ENCODE data around the gene ARHGEF12.

The ARHGEF12 gene

DNA sequence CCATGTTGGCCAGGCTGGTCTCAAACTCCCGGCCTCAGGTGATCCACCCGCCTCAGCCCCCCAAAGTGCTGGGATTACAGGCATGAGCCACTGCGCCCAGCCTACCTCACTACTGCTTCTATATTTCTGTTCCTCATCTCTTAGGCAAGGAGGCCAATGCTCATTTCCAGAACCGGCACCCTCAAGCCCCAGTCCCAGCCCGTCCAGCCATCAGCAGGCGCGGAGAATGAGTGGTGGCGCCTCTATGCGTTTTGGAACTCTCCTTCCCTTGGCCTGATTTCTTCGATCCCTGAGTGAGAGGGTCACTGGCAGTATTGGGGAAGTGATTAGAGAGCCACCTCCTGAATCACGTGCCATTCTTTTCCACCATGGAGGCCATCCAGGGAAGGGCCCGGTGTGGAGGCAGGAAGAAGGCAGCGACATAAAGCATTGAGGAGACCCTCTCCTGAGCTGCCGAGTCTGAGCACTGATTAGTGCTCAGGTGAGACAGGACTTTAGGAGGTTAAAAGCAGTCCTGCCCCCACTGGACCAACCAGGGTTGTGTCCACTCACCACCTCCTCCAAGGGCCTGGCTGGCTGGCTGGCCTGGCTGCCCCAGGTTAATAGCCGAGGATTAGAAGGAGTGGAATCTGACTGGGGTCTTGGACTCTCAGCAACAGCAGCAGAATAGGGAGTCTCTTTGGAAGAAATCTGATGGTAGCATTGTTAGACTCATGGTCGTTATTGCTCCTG, 184.0 kb downstream of the ARHGEF12 start:
- no peak for DNase-seq
- in situ Hi-C loops (cut with MboI; ENCODE audit: low pct_unique_long_range_greater_than_20kb, low sequenced_read_pairs): no loop called here

DNA sequence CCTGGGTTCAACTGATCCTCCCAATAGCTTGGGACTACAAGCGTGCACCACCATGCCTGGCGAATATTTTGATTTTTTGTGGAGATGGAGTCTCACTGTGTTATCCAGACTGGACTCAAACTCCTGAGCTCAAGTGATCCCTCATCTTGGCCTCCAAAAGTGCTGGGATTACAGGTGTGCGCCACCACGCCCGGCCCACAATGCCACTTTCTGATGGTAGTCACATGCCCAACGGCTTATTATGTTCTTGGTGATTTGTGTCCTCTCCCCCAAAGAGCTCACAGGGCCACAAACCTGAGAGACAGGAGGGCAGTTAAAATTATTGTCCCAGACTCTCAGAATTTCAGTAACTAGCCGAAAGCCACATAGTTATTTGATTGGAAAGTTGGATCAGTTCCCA, 185.0 kb downstream of the ARHGEF12 start:
- no peak for DNase-seq
- in situ Hi-C loops (cut with MboI; ENCODE audit: low pct_unique_long_range_greater_than_20kb, low sequenced_read_pairs): no loop called here

DNA sequence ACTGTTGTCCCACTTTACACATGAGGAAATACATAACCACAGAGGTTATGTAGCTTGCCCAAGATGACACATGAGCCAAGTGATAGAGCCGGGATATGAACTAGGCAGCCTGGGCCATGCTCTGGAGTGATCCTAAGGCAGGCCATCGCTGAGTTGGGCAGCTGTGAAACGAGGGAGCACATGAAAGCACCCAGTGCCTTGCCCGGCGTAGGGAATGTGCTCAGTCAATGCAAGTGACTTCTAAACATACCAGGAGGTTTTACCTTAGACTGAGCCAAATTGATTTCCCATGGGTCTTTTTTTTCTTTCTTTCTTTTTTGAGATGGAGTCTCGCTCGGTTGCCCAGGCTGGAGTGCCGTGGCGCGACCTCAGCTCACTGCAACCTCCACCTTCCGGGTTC, 185.8 kb downstream of the ARHGEF12 start:
- in situ Hi-C loops (cut with MboI; ENCODE audit: low pct_unique_long_range_greater_than_20kb, low sequenced_read_pairs): no loop called here
- DNase-seq: no peak

DNA sequence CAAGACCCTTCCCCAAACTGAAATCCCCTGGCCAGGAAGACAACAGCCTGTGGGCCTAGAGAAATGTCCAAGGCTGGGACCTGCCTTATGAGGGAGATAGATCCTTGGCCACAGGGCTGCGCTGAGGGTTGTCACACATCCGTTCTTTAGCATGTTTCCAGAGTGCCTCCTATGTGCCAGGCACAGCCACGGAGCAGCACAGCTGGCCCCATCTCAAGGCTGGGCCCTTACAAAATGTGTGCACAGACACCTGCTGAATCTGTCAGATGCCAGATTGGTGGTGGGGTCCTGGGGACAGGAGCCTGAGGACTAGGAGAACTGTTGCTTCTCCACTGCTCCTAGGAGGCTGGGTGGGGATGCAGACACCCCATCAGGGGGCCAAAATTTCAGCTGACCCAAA, 186.5 kb downstream of the ARHGEF12 start:
- in situ Hi-C loops (cut with MboI; ENCODE audit: low pct_unique_long_range_greater_than_20kb, low sequenced_read_pairs): no loop called here
- no peak for DNase-seq

DNA sequence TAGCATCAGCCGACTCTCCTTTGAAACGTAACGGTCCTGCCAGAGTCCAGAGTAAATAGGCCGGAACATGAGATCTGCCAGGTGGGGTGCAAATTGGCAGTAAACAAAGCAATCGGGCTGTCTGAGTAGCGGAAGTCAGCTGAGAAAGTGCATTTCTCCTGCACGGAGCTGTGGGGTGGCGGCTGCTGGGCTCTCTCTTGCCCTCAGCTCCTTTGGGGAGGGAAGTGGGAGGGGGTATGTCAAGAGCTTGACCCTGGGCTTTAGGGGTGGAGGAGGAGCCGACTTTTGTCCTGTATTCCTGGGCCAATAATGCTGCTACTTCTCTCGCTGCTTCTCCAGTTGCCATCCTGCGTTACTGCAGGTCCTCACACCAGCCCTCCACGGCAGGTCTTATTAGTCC, 187.0 kb downstream of the ARHGEF12 start:
- in situ Hi-C loops (cut with MboI; ENCODE audit: low pct_unique_long_range_greater_than_20kb, low sequenced_read_pairs): no loop called here
- no peak for DNase-seq

DNA sequence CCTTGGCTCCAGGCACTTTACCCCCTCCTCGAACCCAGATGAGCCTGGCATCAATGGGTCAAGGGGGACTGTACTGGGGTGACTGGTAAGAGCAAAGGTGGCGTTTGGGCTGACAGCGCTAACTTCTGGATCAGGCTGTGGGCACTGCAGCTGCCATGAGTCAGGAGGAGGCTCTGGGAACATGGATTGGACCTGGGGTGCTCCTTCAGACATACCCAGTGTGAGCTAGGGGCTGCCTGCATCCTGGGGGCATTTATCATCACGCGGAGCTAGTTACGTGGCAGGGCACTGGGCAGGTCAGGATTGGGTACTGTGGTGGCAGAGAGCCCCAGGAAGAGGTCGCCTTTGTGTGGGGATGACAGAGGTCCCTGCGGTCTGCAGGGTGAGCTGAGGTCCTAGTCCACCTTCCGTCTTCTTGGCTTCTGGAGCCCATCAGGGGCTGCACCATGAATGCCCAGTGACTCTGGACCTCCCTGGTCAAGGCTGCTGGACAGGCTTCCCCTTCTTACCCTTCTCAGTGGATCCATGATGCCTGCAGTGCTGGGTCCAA, 188.4 kb downstream of the ARHGEF12 start:
- in situ Hi-C loops (cut with MboI; ENCODE audit: low pct_unique_long_range_greater_than_20kb, low sequenced_read_pairs): no loop called here

DNA sequence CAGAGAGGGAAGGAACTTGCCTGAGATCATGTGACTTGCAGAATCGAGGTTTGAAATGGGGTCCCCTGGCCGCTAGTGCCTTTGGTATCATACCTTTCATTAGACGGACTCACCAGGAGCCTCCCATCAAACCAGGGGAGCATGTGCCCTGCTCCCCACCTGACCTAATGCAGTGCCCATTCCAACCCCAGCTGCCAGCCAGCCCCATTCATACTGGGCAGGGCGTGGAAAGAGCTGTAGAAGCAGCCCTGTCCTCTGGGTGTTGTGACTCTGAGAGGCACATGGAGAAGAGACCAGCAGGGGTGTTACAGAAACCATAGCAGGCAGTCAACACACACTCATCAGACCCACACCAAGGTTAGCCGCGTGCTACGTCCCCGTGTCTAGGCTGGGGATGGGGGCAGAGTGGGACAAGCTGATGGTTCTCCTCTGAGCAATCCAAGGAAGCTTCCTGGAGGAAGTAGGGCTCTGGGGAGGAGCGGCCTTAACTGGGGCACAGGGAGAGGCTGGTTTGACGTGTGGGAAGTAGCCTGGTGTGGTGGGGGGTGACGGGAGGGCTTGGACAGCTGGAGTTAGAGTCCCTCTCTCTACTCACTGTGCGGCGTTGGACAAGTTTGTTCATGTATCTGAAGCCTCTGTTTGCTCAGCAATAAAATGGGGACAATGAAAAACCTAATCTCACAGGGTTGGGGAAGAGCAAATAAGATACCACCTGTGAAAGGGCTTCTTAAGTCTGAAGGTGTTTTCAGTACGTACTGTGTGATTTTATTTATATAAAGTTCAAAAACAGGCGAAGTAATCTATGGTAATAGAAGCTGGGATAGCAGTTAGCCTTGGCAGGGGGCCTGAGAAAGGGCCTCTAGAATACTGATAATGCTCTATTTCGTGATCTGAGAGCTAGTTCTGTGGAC, 189.3 kb downstream of the ARHGEF12 start:
- in situ Hi-C loops (cut with MboI; ENCODE audit: low pct_unique_long_range_greater_than_20kb, low sequenced_read_pairs): no loop called here
- DNase-seq: no peak

More for the DNA sequence above, 188.4 kb downstream of the ARHGEF12 start:
- no peak for DNase-seq

DNA sequence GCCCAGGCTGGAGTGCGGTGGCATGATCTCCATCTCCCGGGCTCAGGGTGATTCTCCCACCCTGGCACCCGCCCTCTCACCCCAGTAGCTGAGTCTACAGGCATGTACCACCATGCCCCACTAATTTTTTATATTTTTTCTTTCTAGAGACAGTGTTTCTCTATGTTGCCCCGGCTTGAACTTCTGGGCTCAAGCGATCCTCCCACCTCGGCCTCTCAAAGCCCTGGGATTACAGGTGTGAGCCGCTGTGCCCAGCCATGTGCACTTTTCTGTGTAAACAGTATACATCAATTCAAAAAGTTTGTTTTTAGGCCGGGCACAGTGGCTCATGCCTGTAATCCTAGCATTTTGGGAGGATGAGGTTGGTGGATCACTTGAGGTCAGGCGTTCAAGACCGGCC, 190.0 kb downstream of the ARHGEF12 start:
- in situ Hi-C loops (cut with MboI; ENCODE audit: low pct_unique_long_range_greater_than_20kb, low sequenced_read_pairs): no loop called here
- DNase-seq: no peak

DNA sequence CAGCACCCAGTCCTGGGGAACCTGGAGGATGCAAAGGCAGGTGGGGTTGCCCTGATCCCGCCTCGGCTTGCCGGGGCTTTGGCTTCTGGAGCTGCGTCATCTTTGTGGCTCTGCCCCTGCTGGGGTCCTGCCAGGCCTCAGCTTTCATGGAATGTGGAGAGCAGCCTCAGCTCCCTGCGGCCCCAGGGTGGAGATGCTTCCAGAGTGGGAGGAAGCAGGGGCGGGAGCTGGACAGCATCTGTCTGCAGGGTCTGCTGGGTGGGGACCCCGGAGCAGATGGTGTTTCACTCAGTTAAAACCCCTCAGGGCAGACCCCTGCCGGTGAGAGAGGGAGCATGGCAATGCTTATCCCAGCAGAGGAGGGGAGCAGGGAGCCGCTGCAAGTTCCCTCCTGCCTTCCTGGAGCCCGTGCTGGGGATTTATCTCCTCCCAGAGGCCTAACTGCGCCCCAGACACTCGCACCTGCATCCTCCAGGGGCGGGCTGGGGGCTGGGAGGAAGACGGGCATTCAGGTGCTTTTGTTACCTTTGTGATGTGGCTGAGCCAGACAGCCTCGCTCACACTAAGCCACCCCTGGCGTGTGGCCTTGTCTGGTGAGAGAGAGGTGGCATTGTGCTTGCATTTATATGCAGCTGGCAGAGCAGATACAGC, 191.0 kb downstream of the ARHGEF12 start:
- DNase-seq: no peak
- in situ Hi-C loops (cut with MboI; ENCODE audit: low pct_unique_long_range_greater_than_20kb, low sequenced_read_pairs): no loop called here

DNA sequence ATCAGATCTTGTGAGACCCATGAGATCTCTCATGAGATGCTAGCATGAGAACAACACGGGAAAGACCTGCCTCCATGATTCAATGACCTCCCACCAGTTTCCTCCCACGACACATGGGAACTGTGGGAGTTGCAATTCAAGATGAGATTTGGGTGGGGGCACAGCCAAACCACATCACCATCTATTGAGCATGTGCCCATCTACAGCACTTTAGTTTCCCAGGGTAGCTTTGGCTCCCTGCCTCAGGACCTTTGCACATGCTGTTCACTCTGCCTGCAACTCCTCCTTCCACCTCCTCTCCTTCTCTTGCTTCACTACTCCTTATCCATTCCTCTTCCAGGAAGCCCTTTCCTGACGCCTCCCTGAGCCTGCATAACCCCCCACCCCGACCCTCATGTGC, 192.5 kb downstream of the ARHGEF12 start:
- DNase-seq: no peak
- in situ Hi-C loops (cut with MboI; ENCODE audit: low pct_unique_long_range_greater_than_20kb, low sequenced_read_pairs): no loop called here

DNA sequence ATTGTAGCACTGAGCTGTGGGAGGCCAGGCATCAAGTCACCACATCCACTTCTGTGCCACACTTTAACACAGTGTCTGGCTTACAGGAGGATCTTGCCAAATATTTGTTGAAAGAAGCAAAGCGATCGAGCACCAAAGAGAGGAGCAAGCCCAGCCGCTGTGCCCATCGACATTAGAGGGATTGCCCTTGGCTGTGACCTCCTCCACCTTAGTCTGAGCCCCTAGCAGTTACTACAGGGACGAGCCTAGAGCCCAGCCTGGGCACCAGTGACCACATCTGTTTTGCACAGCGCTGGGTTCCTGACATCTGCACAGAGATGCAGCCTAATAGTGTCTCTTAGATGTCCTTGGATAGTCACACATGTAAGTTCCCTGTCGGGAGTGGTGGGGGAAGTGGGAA, 193.0 kb downstream of the ARHGEF12 start:
- no peak for DNase-seq

DNA sequence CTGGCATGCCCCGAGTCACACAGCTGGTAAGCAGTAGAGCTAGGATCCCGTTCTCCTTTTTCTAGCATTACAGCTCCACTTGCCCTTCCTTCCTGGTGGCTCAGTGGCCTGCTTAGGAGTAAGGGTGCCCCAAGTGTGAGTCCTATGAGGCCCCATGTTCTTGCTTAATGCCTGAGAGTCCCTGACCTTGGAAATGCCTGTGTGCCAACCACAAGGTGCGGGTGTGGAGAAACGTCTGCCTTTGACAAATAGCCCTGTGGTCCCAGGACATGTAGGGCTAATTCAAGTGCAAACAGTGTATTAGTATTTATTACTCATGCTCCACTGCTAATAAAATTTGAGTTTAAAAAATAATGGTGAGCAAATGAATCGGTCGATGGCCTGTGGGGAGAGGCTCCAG, 193.7 kb downstream of the ARHGEF12 start:
- in situ Hi-C loops (cut with MboI; ENCODE audit: low pct_unique_long_range_greater_than_20kb, low sequenced_read_pairs): no loop called here

More for the DNA sequence above, 193.0 kb downstream of the ARHGEF12 start:
- in situ Hi-C loops (cut with MboI; ENCODE audit: low pct_unique_long_range_greater_than_20kb, low sequenced_read_pairs): no loop called here

DNA sequence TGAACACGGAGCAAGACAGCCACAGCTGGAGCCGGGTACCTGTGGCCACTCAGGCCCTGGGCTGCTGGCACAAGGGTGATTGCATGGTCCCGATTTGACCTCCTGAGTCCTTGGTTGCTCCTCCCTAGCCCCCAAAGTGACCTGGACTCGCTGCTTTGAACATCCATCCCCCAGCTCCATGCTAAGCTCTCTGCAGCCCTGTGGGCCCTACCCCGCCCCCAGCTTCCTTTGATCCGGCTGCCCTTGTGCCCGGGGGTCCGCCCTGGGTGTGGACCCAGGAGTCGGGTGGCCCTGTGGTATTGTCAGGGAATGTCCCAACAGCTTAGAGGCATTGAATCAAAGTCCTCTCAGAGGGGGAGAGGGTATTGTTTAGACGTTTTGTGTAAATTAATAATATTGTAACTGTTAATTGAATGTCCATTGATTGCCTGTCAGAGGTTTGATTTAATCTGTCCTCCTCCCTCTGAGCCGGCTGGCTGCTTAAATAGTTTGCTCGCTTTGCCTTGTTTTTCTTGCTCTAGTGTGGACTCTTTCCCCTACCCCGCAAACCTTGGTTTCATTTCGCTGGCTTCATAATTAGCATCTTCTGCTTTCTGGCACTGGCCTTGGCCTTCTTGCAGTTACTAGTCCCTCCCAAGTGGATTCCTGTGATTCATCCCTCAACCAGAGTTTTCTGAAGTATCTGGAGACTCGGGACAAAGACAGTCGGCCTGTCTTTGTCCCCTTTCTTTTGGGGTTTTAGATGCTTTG, 196.0 kb downstream of the ARHGEF12 start:
- in situ Hi-C loops (cut with MboI; ENCODE audit: low pct_unique_long_range_greater_than_20kb, low sequenced_read_pairs): no loop called here

More for the DNA sequence above, 193.7 kb downstream of the ARHGEF12 start:
- no peak for DNase-seq

DNA sequence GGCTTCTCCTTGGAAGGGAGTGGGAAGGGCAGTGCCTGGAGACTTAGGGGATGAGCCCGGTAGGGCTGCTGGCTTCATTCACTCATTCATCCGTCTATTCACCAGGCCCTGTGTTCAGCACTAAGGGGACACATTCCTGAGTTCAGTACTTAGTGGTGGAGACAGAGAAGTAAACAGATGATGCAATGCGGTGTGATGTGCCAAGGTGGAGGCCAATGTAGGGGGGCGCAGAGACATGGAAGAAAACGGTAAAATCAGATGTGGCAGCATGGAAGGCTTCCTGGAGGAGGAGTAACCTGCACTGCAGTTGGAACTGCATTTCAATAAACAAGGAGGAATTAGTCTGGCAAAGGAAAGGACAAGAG, 196.6 kb downstream of the ARHGEF12 start:
- no peak for DNase-seq
- in situ Hi-C loops (cut with MboI; ENCODE audit: low pct_unique_long_range_greater_than_20kb, low sequenced_read_pairs): no loop called here

More for the DNA sequence above, 196.0 kb downstream of the ARHGEF12 start:
- DNase-seq: no peak

DNA sequence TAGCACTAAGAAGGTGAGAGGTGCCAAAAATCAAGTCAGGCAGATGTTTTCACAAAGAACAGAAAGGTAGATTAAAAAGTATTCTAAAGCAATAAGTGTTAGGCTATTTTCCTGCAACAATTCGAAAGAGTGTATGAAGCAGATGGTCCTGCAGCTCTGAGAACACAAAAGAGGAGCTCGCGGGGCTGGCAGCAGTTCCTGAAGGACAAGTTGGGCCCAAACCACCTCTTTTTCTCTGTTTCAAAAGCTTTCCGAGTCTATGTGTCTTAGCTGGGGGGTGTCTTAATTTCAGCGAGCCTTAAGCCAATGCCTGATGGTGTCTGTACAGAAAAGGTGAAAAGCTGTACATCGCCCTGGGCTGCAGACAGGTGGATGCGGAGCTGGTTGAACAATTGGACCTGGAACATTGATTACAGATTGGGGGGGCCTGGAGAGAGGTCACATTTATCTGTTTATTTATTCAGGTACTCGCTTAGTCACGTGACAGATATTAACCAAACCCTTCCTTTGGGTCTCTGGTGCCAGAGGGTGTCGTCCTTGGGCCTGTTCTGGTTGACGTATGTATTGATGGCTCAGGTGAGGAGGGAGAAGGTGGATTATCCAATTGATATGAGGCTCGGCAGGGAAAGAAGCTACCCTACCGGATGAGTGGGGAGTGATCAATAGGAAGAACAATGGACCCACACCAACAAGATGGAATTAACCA, 200.0 kb downstream of the ARHGEF12 start:
- DNase-seq: no peak
- in situ Hi-C loops (cut with MboI; ENCODE audit: low pct_unique_long_range_greater_than_20kb, low sequenced_read_pairs): no loop called here

DNA sequence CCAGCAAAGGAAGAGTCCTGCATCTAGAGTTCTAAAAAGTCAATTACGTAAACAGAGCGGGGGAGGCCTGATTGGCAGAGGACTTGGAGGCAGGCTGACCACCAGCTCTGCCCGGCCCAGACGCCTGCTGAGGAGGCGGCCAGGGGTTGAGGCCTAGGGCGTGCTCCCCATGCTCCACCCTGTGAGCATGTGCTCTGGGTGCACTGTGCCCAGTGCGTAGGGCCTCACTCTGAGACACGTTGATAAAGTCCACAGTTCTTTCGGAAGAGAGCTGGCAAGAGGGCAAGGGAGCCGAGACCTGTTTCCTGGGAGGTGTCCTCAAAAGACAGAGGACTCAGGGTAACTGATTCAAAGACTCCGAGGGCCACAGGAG, 200.6 kb downstream of the ARHGEF12 start:
- DNase-seq: no peak
- in situ Hi-C loops (cut with MboI; ENCODE audit: low pct_unique_long_range_greater_than_20kb, low sequenced_read_pairs): no loop called here

DNA sequence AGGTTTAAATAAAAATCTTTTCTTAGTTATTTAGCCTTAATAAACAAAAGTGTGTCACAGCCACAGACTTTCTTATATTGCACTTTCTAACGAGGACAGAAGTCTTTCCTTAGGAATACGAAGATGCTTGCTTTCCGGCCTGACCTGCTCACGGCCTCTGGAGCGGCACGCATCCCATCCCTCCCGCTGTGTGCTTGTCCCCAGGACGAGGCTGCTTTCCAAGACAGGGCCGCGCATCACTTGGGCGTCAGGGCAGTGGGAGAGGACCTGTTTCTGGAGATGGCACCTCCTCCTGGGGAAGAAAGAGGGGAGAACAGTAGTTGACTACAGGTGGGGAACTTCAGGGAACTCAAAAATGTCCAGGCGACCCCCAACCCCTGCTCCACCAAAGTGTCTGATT, 201.8 kb downstream of the ARHGEF12 start:
- DNase-seq: no peak
- in situ Hi-C loops (cut with MboI; ENCODE audit: low pct_unique_long_range_greater_than_20kb, low sequenced_read_pairs): no loop called here

DNA sequence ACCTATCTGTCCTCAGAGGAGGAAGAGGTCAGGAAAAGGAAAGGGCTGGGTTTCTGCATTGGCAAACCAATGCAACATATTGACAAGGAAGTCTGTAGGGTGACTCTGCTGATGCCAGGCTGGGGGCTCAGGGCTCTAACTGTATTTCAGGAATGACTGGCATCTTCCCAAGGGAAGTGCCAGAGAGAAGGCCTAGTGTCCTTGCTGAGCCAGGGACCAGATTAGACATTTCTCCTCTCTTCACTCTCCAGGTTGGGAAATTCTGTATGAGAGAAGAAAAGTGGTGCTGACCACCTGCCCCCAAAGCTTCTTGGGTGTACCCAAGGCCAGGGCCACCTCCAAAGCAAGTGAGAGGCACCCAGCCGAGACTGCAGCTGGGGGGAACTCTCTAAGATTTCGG, 202.5 kb downstream of the ARHGEF12 start:
- no peak for DNase-seq
- in situ Hi-C loops (cut with MboI; ENCODE audit: low pct_unique_long_range_greater_than_20kb, low sequenced_read_pairs): no loop called here

Measured in KBM-7 (cell line).